ENCODE results near the gene NXF1.
A peak's percentile ranks its signal among the peaks of the same experiment; 100 is the strongest.

NXF1 gene

GRCh38 chr11:62796281-62796680, 9.0 kb downstream of the NXF1 start:
- H3K27me3 ChIP-seq (ENCODE audit: control insufficient read depth, insufficient read depth, low read length): no peaks in the 10 kb centered on the region
- peaks cover 79% of the 10 kb centered on the region for H3K36me3 ChIP-seq (ENCODE audit: insufficient read depth, low read length)
- no peak overlapping the region for H3K4me2 ChIP-seq (ENCODE audit: low read length)
- H3K4me1 ChIP-seq (ENCODE audit: control insufficient read depth, insufficient read depth, low read length): peaks cover 6% of the 10 kb centered on the region
- H3K9ac ChIP-seq (ENCODE audit: low read depth, low read length): no peak overlapping the region
- no peaks in the 10 kb centered on the region for H3K9me3 ChIP-seq (replicated peaks; ENCODE audit: low read length)
- no peak overlapping the region for H3K4me3 ChIP-seq (ENCODE audit: low read length)

DNA sequence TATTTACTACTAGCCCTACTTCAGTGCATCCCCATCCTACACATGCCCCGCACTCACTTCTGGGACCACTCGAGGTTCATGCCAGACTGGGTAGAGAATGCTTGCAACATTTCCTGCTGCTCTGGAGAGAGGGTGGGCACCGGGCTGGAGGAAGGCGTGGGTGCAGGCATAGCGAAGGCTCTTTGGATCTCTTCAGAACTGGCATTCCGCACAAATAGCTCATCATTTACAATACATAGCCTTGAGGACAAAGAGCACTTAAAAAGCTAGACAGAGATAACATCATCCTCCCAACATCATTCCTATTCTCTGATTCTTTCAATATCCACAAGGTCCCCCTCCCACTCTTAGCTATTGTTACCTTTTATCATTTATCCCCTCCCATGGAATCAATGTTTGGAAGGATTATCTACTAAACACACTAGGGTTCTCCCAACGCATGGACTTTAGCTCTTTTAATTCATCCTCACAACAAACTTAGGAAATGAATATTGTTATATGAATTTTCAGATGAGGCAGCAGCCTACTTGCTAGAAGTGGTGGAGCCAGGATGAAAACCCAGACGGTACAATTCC, 11.0 kb downstream of the NXF1 start:
- Histone ChIP-seq H3K4me3 (ENCODE audit: low read length) (no peak overlapping the region), H3K4me2 (ENCODE audit: low read length) (no peak overlapping the region), H3K4me1 (ENCODE audit: control insufficient read depth, insufficient read depth, low read length) (peaks cover 20% of the 10 kb centered on the region), H3K9ac (ENCODE audit: low read depth, low read length) (no peak overlapping the region), H3K36me3 (ENCODE audit: insufficient read depth, low read length) (peaks cover 79% of the 10 kb centered on the region), H3K9me3 (replicated peaks; ENCODE audit: low read length) (no peaks in the 10 kb centered on the region), H3K27me3 (ENCODE audit: control insufficient read depth, insufficient read depth, low read length) (no peaks in the 10 kb centered on the region)

GRCh38 chr11:62792202-62792575, 13.1 kb downstream of the NXF1 start:
- Histone ChIP-seq H3K36me3 (ENCODE audit: insufficient read depth, low read length) (peaks cover 65% of the 10 kb centered on the region), H3K4me1 (ENCODE audit: control insufficient read depth, insufficient read depth, low read length) (peaks cover 29% of the 10 kb centered on the region), H3K4me3 (ENCODE audit: low read length) (peak overlapping the region; percentile 98), H3K9ac (ENCODE audit: low read depth, low read length) (peak overlapping the region; percentile 90), H3K4me2 (ENCODE audit: low read length) (peak overlapping the region; percentile 90), H3K9me3 (replicated peaks; ENCODE audit: low read length) (no peaks in the 10 kb centered on the region), H3K27me3 (ENCODE audit: control insufficient read depth, insufficient read depth, low read length) (no peaks in the 10 kb centered on the region)

- H3K4me3 ChIP-seq (ENCODE audit: low read length): peak within 1 kb of the TSS; percentile 98
Observed at GRCh38 chr11:62791501-62792201, 13.6 kb downstream of the NXF1 start, which contains the start of gene TMEM223. Gene TMEM223, minus strand, starts transcription at chr11:62792006. Its CDS starts 12 bp downstream, at chr11:62791994.

DNA sequence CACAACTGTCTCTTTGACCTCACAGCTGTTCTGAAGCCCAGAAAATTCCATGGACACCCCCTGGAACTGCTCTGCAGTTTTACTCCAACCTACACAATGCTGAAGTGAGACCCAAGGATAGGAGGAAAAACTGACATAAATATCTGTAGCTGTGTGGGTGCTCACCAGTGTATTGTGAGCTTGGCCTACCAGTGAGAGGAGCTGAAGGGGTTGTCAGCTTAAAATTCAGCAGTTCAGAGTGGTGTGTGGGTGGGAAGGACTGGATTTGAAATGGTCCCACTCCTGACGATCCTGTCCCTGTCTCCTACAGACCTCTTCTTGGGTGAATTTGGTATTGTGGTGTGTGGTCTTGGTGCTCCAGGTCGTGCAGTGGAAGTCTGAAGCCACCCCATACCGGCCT, 15.7 kb downstream of the NXF1 start:
- H3K27me3 ChIP-seq (ENCODE audit: control insufficient read depth, insufficient read depth, low read length): no peaks in the 10 kb centered on the region
- peaks cover 44% of the 10 kb centered on the region for H3K36me3 ChIP-seq (ENCODE audit: insufficient read depth, low read length)
- no peak overlapping the region for H3K4me2 ChIP-seq (ENCODE audit: low read length)
- no peak overlapping the region for H3K4me3 ChIP-seq (ENCODE audit: low read length)
- peaks cover 36% of the 10 kb centered on the region for H3K4me1 ChIP-seq (ENCODE audit: control insufficient read depth, insufficient read depth, low read length)
- no peak overlapping the region for H3K9ac ChIP-seq (ENCODE audit: low read depth, low read length)
- no peaks in the 10 kb centered on the region for H3K9me3 ChIP-seq (replicated peaks; ENCODE audit: low read length)

More at GRCh38 chr11:62791501-62792201, 13.6 kb downstream of the NXF1 start, which contains the start of gene TMEM223:
- peaks cover 61% of the 10 kb centered on the region for H3K36me3 ChIP-seq (ENCODE audit: insufficient read depth, low read length)
- H3K9me3 ChIP-seq (replicated peaks; ENCODE audit: low read length): no peaks in the 10 kb centered on the region
- peak within 1 kb of the TSS; percentile 90 for H3K9ac ChIP-seq (ENCODE audit: low read depth, low read length)
- H3K4me1 ChIP-seq (ENCODE audit: control insufficient read depth, insufficient read depth, low read length): peaks cover 29% of the 10 kb centered on the region
- H3K4me2 ChIP-seq (ENCODE audit: low read length): peak within 1 kb of the TSS; percentile 90
- H3K27me3 ChIP-seq (ENCODE audit: control insufficient read depth, insufficient read depth, low read length): no peaks in the 10 kb centered on the region

DNA sequence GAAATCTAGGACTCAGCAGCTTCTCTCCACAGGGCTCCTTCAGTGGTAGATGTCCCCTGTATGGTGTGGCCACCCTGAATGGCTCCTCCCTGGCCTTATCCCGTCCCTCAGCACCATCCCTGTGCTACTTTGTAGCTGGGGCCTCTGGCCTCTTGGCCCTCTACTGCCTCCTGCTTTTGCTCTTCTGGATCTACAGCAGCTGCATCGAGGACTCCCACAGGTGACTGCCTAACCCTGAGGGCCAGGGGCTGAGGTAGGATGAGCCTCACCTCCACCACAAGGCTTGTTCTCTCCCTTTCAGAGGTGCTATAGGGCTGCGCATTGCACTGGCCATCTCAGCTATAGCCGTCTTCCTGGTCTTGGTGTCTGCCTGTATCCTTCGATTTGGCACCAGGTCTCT, 16.2 kb downstream of the NXF1 start:
- Histone ChIP-seq H3K4me3 (ENCODE audit: low read length) (no peak overlapping the region), H3K27me3 (ENCODE audit: control insufficient read depth, insufficient read depth, low read length) (no peaks in the 10 kb centered on the region), H3K4me1 (ENCODE audit: control insufficient read depth, insufficient read depth, low read length) (peaks cover 36% of the 10 kb centered on the region), H3K9ac (ENCODE audit: low read depth, low read length) (no peak overlapping the region), H3K36me3 (ENCODE audit: insufficient read depth, low read length) (peaks cover 38% of the 10 kb centered on the region), H3K9me3 (replicated peaks; ENCODE audit: low read length) (no peaks in the 10 kb centered on the region), H3K4me2 (ENCODE audit: low read length) (peak overlapping the region; percentile 87)

GRCh38 chr11:62787005-62787759, 18.1 kb downstream of the NXF1 start, which contains the start of gene TMEM179B:
Gene TMEM179B, plus strand, starts transcription at chr11:62787402. Its CDS starts 30 bp downstream, at chr11:62787432.
- Histone ChIP-seq H3K4me2 (ENCODE audit: low read length) (peak within 1 kb of the TSS; percentile 87), H3K9me3 (replicated peaks; ENCODE audit: low read length) (no peaks in the 10 kb centered on the region), H3K4me3 (ENCODE audit: low read length) (peak within 1 kb of the TSS; percentile 96), H3K27me3 (ENCODE audit: control insufficient read depth, insufficient read depth, low read length) (no peaks in the 10 kb centered on the region), H3K4me1 (ENCODE audit: control insufficient read depth, insufficient read depth, low read length) (peaks cover 33% of the 10 kb centered on the region), H3K36me3 (ENCODE audit: insufficient read depth, low read length) (peaks cover 32% of the 10 kb centered on the region), H3K9ac (ENCODE audit: low read depth, low read length) (peak within 1 kb of the TSS; percentile 89)

DNA sequence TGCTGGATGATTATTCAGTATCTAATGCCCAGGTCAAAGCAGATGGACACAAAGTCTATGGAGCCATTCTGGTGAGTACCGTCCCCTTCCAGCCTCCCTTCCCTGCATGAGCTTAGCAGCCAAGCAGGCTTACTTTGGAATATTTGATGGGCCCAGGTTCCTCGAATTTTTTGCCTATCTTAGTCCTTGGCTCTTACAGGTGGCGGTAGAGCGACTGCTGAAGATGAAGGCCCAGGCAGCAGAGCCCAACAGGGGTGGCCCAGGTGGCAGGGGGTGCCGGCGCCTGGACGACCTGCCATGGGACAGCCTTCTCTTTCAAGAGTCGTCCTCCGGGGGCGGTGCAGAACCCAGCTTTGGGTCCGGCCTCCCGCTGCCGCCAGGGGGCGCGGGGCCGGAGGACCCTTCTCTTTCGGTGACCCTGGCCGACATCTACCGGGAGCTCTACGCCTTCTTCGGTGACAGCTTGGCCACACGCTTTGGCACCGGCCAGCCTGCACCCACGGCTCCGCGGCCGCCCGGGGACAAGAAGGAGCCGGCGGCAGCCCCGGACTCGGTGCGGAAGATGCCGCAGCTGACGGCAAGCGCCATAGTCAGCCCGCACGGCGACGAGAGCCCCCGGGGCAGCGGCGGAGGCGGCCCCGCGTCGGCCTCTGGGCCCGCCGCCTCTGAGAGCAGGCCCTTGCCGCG, 18.8 kb downstream of the NXF1 start:
- Histone ChIP-seq H3K36me3 (ENCODE audit: insufficient read depth, low read length) (peaks cover 33% of the 10 kb centered on the region), H3K4me3 (ENCODE audit: low read length) (peak overlapping the region; percentile 96), H3K9me3 (replicated peaks; ENCODE audit: low read length) (no peaks in the 10 kb centered on the region), H3K9ac (ENCODE audit: low read depth, low read length) (peak overlapping the region; percentile 89), H3K4me2 (ENCODE audit: low read length) (peak overlapping the region; percentile 87), H3K27me3 (ENCODE audit: control insufficient read depth, insufficient read depth, low read length) (no peaks in the 10 kb centered on the region), H3K4me1 (ENCODE audit: control insufficient read depth, insufficient read depth, low read length) (peaks cover 30% of the 10 kb centered on the region)

- Histone ChIP-seq H3K4me2 (ENCODE audit: low read length) (no peak overlapping the region), H3K9ac (ENCODE audit: low read depth, low read length) (no peak overlapping the region), H3K4me1 (ENCODE audit: control insufficient read depth, insufficient read depth, low read length) (peaks cover 8% of the 10 kb centered on the region), H3K4me3 (ENCODE audit: low read length) (no peak overlapping the region), H3K36me3 (ENCODE audit: insufficient read depth, low read length) (peaks cover 20% of the 10 kb centered on the region), H3K27me3 (ENCODE audit: control insufficient read depth, insufficient read depth, low read length) (no peaks in the 10 kb centered on the region), H3K9me3 (replicated peaks; ENCODE audit: low read length) (no peaks in the 10 kb centered on the region)
Observed at GRCh38 chr11:62782753-62783152, 22.5 kb downstream of the NXF1 start.

GRCh38 chr11:62778441-62778840, 26.8 kb downstream of the NXF1 start:
- H3K27me3 ChIP-seq (ENCODE audit: control insufficient read depth, insufficient read depth, low read length): no peaks in the 10 kb centered on the region
- no peak overlapping the region for H3K4me3 ChIP-seq (ENCODE audit: low read length)
- H3K4me2 ChIP-seq (ENCODE audit: low read length): no peak overlapping the region
- no peaks in the 10 kb centered on the region for H3K9me3 ChIP-seq (replicated peaks; ENCODE audit: low read length)
- peaks cover 35% of the 10 kb centered on the region for H3K36me3 ChIP-seq (ENCODE audit: insufficient read depth, low read length)
- no peak overlapping the region for H3K9ac ChIP-seq (ENCODE audit: low read depth, low read length)
- no peaks in the 10 kb centered on the region for H3K4me1 ChIP-seq (ENCODE audit: control insufficient read depth, insufficient read depth, low read length)

DNA sequence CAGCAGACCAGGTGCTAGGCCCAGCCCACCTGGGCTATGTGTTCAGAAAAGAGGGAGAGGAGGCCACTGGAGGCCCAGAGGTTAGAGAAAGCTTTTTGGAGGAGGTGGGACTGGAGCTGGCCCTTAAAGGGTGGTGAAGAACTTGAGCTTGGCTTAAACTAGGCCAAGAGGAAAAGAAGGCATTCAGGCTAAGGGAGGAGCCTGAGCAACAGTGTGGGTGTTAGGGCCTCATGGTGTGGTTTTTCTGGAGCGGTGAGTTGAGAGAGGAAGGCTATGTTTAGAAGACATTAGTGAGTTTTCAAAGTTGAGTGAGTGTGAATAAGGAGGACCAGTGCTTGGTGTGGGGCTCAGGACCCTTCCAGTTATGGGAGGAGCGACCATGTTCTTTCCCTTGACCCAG, 27.9 kb downstream of the NXF1 start:
- Histone ChIP-seq H3K36me3 (ENCODE audit: insufficient read depth, low read length) (peaks cover 30% of the 10 kb centered on the region), H3K9ac (ENCODE audit: low read depth, low read length) (no peak overlapping the region), H3K9me3 (replicated peaks; ENCODE audit: low read length) (no peaks in the 10 kb centered on the region), H3K4me1 (ENCODE audit: control insufficient read depth, insufficient read depth, low read length) (no peaks in the 10 kb centered on the region), H3K4me2 (ENCODE audit: low read length) (no peak overlapping the region), H3K27me3 (ENCODE audit: control insufficient read depth, insufficient read depth, low read length) (no peaks in the 10 kb centered on the region), H3K4me3 (ENCODE audit: low read length) (no peak overlapping the region)

Data from skeletal muscle satellite cell (primary cell).